IPS-20b (cell line): Measurements from ENCODE around the gene KYNU.
"Not testable (repeated sequence)": the region's sequence is repeated elsewhere in the genome, so short reads cannot be mapped to it uniquely, and the experiment has no call there.

Source experiments
- H3K27ac ChIP-seq: one replicate; pipeline ENCODE4 v1.5.1; 2013; ENCODE audit warnings: low read length
- H3K27me3 ChIP-seq: 2 replicates; pipeline ENCODE4 v1.6.1; 2013; ENCODE audit warnings: mild to moderate bottlenecking, low read length, inconsistent platforms; ENCODE audit not compliant: insufficient read depth
- H3K36me3 ChIP-seq: 2 replicates; pipeline ENCODE4 v1.6.1; 2013; ENCODE audit warnings: low read depth, mild to moderate bottlenecking, inconsistent platforms, low read length, moderate library complexity; ENCODE audit not compliant: insufficient read depth
- H3K4me1 ChIP-seq: 2 replicates; pipeline ENCODE4 v1.6.1; 2013; ENCODE audit warnings: mild to moderate bottlenecking, control low read depth, inconsistent platforms, low read length, moderate library complexity; ENCODE audit not compliant: insufficient read depth
- H3K4me3 ChIP-seq: 2 replicates; pipeline ENCODE4 v1.5.1; 2013; ENCODE audit warnings: mild to moderate bottlenecking, low read length, inconsistent platforms
- H3K9ac ChIP-seq: 2 replicates; pipeline ENCODE4 v1.6.1; 2013; ENCODE audit warnings: low read depth, mild to moderate bottlenecking, inconsistent platforms, low read length, moderate library complexity
- H3K9me3 ChIP-seq: 2 replicates; pipeline ENCODE4 v1.6.1; 2013; ENCODE audit warnings: mild to moderate bottlenecking, low read depth, low read length, inconsistent platforms; ENCODE audit not compliant: insufficient read depth

The KYNU gene

DNA sequence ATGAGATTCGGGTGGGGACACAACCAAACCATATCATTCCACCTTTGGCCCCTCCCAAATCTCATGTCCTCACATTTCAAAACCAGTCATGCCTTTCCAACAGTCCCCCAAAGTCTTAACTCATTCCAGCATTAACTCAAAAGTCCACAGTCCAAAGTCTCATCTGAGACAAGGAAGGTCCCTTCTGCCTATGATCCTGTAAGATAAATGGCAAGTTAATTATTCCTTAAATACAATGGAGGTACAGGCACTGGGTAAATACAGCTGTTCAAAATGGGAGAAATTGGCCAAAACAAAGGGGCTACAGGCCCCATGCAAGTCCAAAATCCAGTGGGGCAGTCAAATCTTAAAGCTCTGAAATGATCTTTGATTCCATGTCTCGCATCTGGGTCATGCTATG lies 71.3 kb downstream of the KYNU start:
- H3K9ac ChIP-seq, H3K4me3 ChIP-seq, H3K9me3 ChIP-seq: not testable (repeated sequence)

GRCh38 chr2:142950323-142950722 lies 72.9 kb downstream of the KYNU start:
- H3K4me1 ChIP-seq, H3K9me3 ChIP-seq, H3K27ac ChIP-seq, H3K27me3 ChIP-seq, H3K4me3 ChIP-seq, H3K36me3 ChIP-seq, H3K9ac ChIP-seq: not testable (repeated sequence)

More for the DNA sequence above, 71.3 kb downstream of the KYNU start:
- H3K4me1 ChIP-seq, H3K27me3 ChIP-seq, H3K27ac ChIP-seq, H3K36me3 ChIP-seq: not testable (repeated sequence)

GRCh38 chr2:142951190-142952007 lies 73.9 kb downstream of the KYNU start:
- no peak overlapping the region for H3K9ac ChIP-seq
- H3K36me3 ChIP-seq: no peaks in the 10 kb centered on the region
- H3K4me1 ChIP-seq: peaks cover 3% of the 10 kb centered on the region; the same call in 1 of the 2 replicates
- peaks cover 5% of the 10 kb centered on the region; the same call in 1 of the 2 replicates for H3K9me3 ChIP-seq
- no peak overlapping the region for H3K27ac ChIP-seq
- H3K4me3 ChIP-seq: no peak overlapping the region
- H3K27me3 ChIP-seq: no peaks in the 10 kb centered on the region

DNA sequence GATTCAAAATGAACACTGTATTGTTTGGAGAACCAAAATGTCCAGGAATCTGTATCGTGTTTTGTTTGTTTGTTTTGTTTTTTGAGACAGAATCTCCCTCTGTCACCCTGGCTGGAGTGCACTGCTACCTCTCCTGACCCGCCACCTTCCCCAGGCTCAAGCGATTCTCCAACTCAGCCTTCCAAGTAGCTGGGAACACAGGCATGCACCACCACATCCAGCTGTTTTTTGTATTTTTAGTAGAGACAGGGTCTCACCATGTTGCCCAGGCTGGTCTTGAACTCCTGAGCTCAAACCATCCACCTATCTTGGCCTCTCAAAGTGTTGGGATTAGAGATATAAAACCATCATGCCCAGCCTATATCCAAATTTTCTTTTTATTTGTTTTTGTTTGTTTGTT lies 74.6 kb downstream of the KYNU start:
- Histone ChIP-seq H3K27me3 (no peaks in the 10 kb centered on the region), H3K27ac (no peak overlapping the region), H3K4me3 (no peak overlapping the region), H3K36me3 (no peaks in the 10 kb centered on the region), H3K9me3 (peaks cover 5% of the 10 kb centered on the region; the same call in 1 of the 2 replicates), H3K9ac (no peak overlapping the region), H3K4me1 (peaks cover 3% of the 10 kb centered on the region; the same call in 1 of the 2 replicates)

DNA sequence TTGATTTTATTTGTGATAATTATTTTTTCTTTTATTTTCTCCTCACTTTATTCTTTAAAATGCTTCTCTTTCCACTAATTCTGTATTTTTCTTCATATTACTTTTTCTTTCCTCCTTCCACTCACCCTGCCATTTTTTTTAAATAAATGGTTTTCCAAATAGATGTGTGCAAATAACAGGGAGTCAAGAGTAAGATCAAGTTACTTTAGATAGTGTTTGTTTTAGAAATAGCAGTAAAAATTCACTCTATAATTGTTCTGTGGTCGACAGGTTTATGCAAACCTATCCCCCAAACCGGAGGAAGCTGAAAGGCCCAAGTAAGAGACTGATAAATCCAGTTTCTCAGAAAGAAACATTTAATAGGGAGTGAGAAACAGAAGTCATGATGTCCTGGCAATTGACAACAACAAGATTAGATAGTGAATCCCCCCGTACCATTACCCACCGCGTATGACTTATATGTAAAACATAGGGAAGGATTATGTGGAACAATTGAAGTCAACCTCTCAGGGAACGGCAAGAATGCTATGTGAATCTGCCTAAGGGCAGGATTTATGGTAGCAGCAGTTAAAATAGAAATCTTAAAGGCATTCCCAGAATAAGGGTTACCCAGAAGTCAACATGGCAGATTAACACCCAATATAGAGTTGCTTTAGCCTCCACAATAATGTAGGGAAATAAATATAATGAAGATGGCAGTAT lies 75.5 kb downstream of the KYNU start:
- H3K9ac ChIP-seq: no peak overlapping the region
- H3K9me3 ChIP-seq: peaks cover 5% of the 10 kb centered on the region; the same call in 1 of the 2 replicates
- H3K27ac ChIP-seq: no peak overlapping the region
- H3K4me1 ChIP-seq: peaks cover 3% of the 10 kb centered on the region; the same call in 1 of the 2 replicates
- H3K27me3 ChIP-seq: no peaks in the 10 kb centered on the region
- no peaks in the 10 kb centered on the region for H3K36me3 ChIP-seq
- H3K4me3 ChIP-seq: no peak overlapping the region

DNA sequence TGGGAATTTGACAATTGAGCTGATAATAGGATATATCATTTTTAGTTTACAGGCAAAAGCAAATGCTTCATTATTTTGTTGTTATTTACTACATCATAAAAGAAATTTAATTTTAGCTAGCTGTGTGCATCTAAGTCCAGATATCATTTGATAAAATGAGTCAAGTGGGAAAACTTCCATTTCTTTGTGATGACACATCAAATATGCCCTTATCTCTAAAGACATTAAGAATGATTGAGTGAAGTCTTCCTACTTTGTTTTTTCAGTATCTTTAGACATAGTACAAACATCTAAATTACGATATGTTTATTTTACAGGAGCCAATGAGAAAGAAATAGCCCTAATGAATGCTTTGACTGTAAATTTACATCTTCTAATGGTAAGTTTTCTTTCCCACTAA lies 77.0 kb downstream of the KYNU start:
- Histone ChIP-seq H3K36me3 (no peaks in the 10 kb centered on the region), H3K9ac (no peak overlapping the region), H3K4me3 (no peak overlapping the region), H3K4me1 (peaks cover 3% of the 10 kb centered on the region; the same call in 1 of the 2 replicates), H3K9me3 (0 out of 2 replicates have a peak, but pooled peaks cover 5% of the 10 kb centered on the region), H3K27me3 (no peaks in the 10 kb centered on the region), H3K27ac (no peak overlapping the region)

DNA sequence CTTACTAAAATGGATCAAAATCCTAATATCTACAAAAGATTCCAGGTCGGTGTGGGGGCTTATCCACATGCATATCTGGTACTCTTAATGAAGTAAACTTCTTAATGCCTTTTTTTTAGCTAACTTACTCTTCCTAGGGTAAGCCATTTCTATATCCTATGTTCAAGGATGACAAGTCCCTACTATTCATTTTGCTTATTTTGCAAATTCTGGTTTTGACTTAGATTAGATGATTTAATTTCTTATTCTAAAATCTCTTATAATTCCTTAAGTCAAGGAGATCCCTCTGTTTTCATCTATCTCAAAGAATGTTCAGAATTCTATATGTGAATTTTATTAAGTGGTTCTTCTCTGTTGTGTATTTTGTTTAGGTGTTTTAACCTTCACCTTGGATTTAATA lies 79.7 kb downstream of the KYNU start:
- Histone ChIP-seq H3K9ac (no peak overlapping the region), H3K9me3 (no peaks in the 10 kb centered on the region), H3K27ac (no peak overlapping the region), H3K27me3 (no peaks in the 10 kb centered on the region), H3K4me3 (no peak overlapping the region), H3K4me1 (peaks cover 3% of the 10 kb centered on the region; the same call in 1 of the 2 replicates), H3K36me3 (no peaks in the 10 kb centered on the region)

DNA sequence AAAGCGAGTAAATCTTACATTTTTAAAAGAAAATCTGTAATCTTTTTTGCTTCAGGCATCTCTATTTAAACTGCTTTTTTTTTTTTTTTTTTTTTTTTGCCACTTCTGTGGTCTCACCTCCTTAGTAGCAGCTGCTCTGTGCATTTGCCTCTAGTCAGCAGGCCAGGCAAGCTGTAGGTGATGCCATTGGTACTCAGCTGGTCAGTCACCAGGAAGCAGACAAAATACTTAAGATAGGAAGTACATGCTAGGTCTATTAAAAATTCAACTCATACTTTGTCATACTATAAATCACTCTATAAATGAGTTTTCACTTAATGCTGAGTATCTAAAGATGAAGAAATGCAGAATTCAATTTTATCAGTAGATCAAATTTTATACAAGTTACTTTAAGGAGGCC lies 83.7 kb downstream of the KYNU start:
- Histone ChIP-seq H3K9ac (no peak overlapping the region), H3K27ac (no peak overlapping the region), H3K4me3 (no peak overlapping the region), H3K9me3 (peaks cover 12% of the 10 kb centered on the region), H3K4me1 (no peaks in the 10 kb centered on the region), H3K27me3 (no peaks in the 10 kb centered on the region), H3K36me3 (no peaks in the 10 kb centered on the region)

- H3K36me3 ChIP-seq: no peaks in the 10 kb centered on the region
- no peaks in the 10 kb centered on the region for H3K27me3 ChIP-seq
- peaks cover 12% of the 10 kb centered on the region for H3K9me3 ChIP-seq
- H3K27ac ChIP-seq: no peak overlapping the region
- no peak overlapping the region for H3K4me3 ChIP-seq
- no peaks in the 10 kb centered on the region for H3K4me1 ChIP-seq
- no peak overlapping the region for H3K9ac ChIP-seq
Measured at GRCh38 chr2:142965443-142965842, 88.0 kb downstream of the KYNU start.

DNA sequence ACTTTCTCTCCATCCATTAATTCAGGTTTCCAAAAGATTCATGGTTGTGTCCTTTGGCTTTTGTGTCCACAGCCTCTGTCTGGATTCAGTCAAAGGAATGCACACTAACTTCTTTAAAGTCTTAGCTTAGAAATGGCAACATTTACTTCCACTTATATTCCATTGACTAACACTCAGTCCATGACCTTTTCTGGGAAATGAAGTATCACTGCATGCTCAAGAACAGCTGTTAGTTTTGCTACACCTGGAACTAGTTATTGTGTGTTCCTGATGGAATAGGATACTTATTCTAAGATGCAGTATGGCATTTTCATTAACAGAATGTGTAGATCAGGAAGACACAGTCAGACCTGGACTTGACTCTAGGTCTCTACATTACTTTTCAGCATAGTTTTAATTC lies 88.8 kb downstream of the KYNU start:
- Histone ChIP-seq H3K9ac (no peak overlapping the region), H3K4me3 (no peak overlapping the region), H3K27ac (no peak overlapping the region), H3K36me3 (no peaks in the 10 kb centered on the region), H3K27me3 (no peaks in the 10 kb centered on the region), H3K9me3 (peaks cover 12% of the 10 kb centered on the region), H3K4me1 (no peaks in the 10 kb centered on the region)

- no peak overlapping the region for H3K9ac ChIP-seq
- H3K27me3 ChIP-seq: no peaks in the 10 kb centered on the region
- H3K9me3 ChIP-seq: peaks cover 12% of the 10 kb centered on the region
- H3K4me1 ChIP-seq: no peaks in the 10 kb centered on the region
- no peaks in the 10 kb centered on the region for H3K36me3 ChIP-seq
- H3K27ac ChIP-seq: no peak overlapping the region
- no peak overlapping the region for H3K4me3 ChIP-seq
Measured at GRCh38 chr2:142967060-142967459, 89.6 kb downstream of the KYNU start.
